Measurements from ENCODE around the gene NRM. TPM values are rescaled to one million over a fixed set of nuclear protein-coding genes. Genes with fewer than 3 reads are reported as not detected.
A peak's percentile ranks its signal among the peaks of the same experiment; 100 is the strongest.
"Not testable (repeated sequence)": the region's sequence is repeated elsewhere in the genome, so short reads cannot be mapped to it uniquely, and the experiment has no call there.

NRM gene
- total RNA-seq, 1 donor from 2014 or later = 0.41 TPM

GRCh38 chr6:30678964-30679726 is 11.6 kb downstream of the NRM start:
- FAIRE-seq (no peak), DNase-seq (ENCODE audit: low spot score in 2 of 2) (peak; percentile 76 to 80)

GRCh38 chr6:30676660-30677285 is 14.0 kb downstream of the NRM start:
- FAIRE-seq (no peak), DNase-seq (ENCODE audit: low spot score in 2 of 2) (no peak)

GRCh38 chr6:30672445-30673253 is 18.1 kb downstream of the NRM start, which contains the start of gene DHX16:
TSS of gene DHX16 (minus strand) at chr6:30673006. CDS start at chr6:30672841, 165 bp downstream.
- FAIRE-seq (no peak), DNase-seq (ENCODE audit: low spot score in 2 of 2) (peak; percentile 83 to 87)

- DNase-seq (ENCODE audit: low spot score in 2 of 2) = no peak
- no peak for FAIRE-seq
Measured at GRCh38 chr6:30670760-30671527, 19.8 kb downstream of the NRM start.

GRCh38 chr6:30666300-30666699 is 24.5 kb downstream of the NRM start:
- FAIRE-seq; DNase-seq (ENCODE audit: low spot score in 2 of 2): not testable (repeated sequence)

GRCh38 chr6:30664994-30665767 is 25.6 kb downstream of the NRM start:
- FAIRE-seq = no peak
- DNase-seq (ENCODE audit: low spot score in 2 of 2) = no peak

GRCh38 chr6:30657922-30658321 is 32.9 kb downstream of the NRM start:
- DNase-seq (ENCODE audit: low spot score in 2 of 2); FAIRE-seq: not testable (repeated sequence)

GRCh38 chr6:30657454-30657853 is 33.3 kb downstream of the NRM start:
- DNase-seq (ENCODE audit: low spot score in 2 of 2) = no peak
- no peak for FAIRE-seq

- FAIRE-seq (no peak), DNase-seq (ENCODE audit: low spot score in 2 of 2) (no peak)
Measured at GRCh38 chr6:30656513-30656912, 34.3 kb downstream of the NRM start.

- no peak for DNase-seq (ENCODE audit: low spot score in 2 of 2)
- FAIRE-seq = no peak
Measured at GRCh38 chr6:30655743-30656094, 35.1 kb downstream of the NRM start.

GRCh38 chr6:30654798-30655742 is 35.7 kb downstream of the NRM start:
- FAIRE-seq (no peak), DNase-seq (ENCODE audit: low spot score in 2 of 2) (no peak)

GRCh38 chr6:30651143-30651542 is 39.6 kb downstream of the NRM start:
- no peak for FAIRE-seq
- DNase-seq (ENCODE audit: low spot score in 2 of 2) = no peak

GRCh38 chr6:30647242-30648116 is 43.3 kb downstream of the NRM start:
- DNase-seq (ENCODE audit: low spot score in 2 of 2) (peak; percentile 73 to 79), FAIRE-seq (no peak)

- FAIRE-seq = no peak
- peak; percentile 94 for DNase-seq (ENCODE audit: low spot score in 2 of 2)
Measured at GRCh38 chr6:30646450-30647241, 44.1 kb downstream of the NRM start, which contains the start of gene C6orf136. TSS of gene C6orf136 (plus strand) at chr6:30647133. CDS start at chr6:30647232, 99 bp downstream.

- no peak for FAIRE-seq
- DNase-seq (ENCODE audit: low spot score in 2 of 2) = no peak
Measured at GRCh38 chr6:30645989-30646388, 44.8 kb downstream of the NRM start.

GRCh38 chr6:30644769-30645168 is 46.0 kb downstream of the NRM start:
- FAIRE-seq (no peak), DNase-seq (ENCODE audit: low spot score in 2 of 2) (no peak)

GRCh38 chr6:30643656-30644055 is 47.1 kb downstream of the NRM start:
- FAIRE-seq = no peak
- DNase-seq (ENCODE audit: low spot score in 2 of 2) = no peak
